Thyroid gland (tissue), 4 donors: ENCODE data around the gene GPHB5.

Experiments used
- CTCF ChIP-seq, 6 experiments: fragments of 200-600 bp in 3 of 6; fragments of 450-650 bp in 3 of 6; sonication (generic) in 3 of 6; IDR thresholded peaks; one replicate each; pipeline ENCODE4 v1.5.1; 2016 to 2019; ENCODE audit warnings: antibody characterized with exemption in 6 of 6, mild to moderate bottlenecking in 2 of 6, inconsistent platforms in 1 of 6, moderate library complexity in 1 of 6
- POLR2A ChIP-seq, 2 donors: fragments of 450-650 bp; IDR thresholded peaks; one replicate each; pipeline ENCODE4 v1.6.1; 2017; ENCODE audit warnings: antibody characterized with exemption in 2 of 2, mild to moderate bottlenecking in 2 of 2, moderate library complexity in 1 of 2

GRCh38 chr14:63308723-63309317, 9.9 kb downstream of the GPHB5 start:
- TF ChIP-seq CTCF (IDR thresholded peaks at IDR 0.05) = peak in 4 of 6 experiments; percentile 7 to 38 (median 12)
- TF ChIP-seq POLR2A (IDR thresholded peaks at IDR 0.05) = no peak
